NCI-H526 treated with DMSO at 0.1 percent for 48 hours (cell line): ENCODE data around the gene BORCS6.
"Not testable (repeated sequence)": the region's sequence is repeated elsewhere in the genome, so short reads cannot be mapped to it uniquely, and the experiment has no call there.

ENCODE experiments used
- DNase-seq: peaks from one replicate; lab custom pipeline; 2025; lab: John Stamatoyannopoulos, UW

Gene BORCS6

DNA sequence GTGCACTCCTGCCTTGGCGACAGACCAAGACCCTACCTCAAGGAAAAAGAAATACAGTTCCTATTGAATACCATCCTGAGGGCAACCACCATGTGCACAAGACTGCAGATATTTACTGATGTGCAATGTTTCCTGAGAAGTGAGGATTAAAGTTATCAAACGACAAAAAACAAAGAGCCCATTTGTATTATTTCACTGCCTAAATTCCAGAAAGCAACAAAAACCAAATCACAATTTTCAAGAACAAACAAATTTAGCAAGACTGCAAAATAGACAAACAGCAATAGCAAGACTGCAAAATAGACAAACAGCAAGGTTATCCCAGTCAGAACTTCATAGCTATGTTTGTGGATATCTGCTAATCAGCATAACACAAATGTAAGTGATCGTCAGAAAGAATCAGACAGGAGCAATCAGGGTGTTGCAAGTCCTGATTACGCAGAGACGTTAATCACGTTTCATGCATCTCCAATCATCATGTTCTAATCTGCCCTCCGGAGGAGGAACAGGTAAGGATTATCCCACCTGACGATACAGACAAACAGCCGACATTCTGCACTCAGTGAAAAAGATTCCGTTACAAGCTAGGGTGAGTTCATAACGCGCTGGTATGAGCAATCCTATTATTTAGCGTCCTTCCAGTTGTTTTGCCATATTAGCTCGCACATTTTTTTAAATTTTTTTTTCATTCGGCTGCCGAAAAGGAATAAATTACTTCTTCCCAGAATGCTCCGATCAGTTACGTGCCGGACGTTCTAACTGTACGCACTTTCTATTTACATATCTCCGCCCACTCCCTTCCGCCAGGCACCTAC is 16.7 kb downstream of the BORCS6 start:
- DNase-seq, result peak; percentile 92

DNA sequence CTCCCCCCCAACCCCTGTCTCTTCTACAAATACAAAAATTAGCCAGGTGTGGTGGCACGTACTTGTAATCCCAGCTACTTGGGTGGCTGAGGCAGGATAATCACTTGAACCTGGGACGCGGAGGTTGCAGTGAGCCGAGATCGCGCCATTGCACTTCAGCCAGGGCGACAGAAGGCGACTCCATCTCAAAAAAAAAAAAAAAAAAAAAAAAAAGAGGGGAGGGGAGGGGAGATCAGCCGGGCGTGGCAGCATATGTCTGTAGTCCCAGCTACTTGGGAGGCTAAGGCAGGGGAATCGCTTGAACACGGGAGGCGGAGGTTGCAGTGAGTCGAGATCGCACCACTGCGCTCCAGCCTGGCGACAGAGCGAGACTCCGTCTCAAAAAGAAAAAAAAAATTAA is 19.8 kb downstream of the BORCS6 start:
- not testable (repeated sequence) for DNase-seq

DNA sequence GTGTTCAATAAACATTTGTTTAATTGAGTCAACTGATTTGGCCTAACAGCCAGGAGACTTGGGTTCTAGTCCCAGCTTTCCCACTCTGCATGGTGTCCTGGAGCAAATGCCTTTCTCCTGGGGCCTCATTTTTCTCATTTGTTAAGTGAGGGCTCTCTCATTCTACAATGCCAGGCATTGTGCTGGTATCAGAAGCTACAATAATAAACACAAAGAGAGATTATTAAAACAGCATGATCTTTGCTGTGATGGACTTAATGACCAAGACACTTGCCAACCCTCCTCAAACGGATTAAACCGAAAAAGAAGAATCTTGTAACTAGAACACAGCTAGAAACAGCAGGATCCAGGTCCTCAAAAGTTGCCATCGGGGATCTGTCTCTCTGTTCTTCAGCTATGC is 22.5 kb downstream of the BORCS6 start:
- DNase-seq, result no peak

DNA sequence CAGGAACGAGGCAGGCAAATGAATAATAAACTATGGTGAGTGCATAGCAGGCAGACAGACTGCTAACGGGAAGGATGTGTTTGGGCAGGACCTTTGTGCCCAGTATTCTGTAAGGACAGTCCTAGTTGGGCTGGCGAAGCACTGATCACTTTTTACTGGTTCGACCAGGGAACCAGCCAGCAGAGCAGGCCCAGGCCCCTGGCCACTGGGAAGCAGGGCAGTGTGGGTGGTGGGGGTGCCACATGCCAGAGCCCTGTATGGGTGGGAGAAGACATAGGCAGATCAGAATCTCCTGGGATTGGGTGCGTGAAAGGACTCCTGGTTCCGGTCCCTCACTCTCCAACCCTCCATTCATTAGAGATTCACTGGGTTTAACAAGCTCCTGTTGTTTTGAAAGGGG is 23.2 kb downstream of the BORCS6 start:
- DNase-seq, result no peak

DNA sequence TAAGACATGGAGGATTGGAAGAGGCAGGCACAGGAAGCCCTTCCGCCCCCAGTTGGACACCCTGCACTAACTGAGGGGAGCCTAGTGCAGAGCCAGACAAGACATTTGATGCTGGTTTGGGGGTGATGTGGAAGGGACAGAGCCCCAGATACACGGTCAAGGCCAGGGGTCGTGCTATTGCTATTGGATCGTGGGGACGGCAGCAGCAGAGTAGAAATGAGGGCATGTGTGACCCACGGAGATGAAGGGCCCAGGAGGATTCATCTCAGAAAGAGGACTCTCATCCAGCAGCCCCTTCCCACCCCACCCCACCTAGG is 25.2 kb downstream of the BORCS6 start:
- no peak for DNase-seq

DNA sequence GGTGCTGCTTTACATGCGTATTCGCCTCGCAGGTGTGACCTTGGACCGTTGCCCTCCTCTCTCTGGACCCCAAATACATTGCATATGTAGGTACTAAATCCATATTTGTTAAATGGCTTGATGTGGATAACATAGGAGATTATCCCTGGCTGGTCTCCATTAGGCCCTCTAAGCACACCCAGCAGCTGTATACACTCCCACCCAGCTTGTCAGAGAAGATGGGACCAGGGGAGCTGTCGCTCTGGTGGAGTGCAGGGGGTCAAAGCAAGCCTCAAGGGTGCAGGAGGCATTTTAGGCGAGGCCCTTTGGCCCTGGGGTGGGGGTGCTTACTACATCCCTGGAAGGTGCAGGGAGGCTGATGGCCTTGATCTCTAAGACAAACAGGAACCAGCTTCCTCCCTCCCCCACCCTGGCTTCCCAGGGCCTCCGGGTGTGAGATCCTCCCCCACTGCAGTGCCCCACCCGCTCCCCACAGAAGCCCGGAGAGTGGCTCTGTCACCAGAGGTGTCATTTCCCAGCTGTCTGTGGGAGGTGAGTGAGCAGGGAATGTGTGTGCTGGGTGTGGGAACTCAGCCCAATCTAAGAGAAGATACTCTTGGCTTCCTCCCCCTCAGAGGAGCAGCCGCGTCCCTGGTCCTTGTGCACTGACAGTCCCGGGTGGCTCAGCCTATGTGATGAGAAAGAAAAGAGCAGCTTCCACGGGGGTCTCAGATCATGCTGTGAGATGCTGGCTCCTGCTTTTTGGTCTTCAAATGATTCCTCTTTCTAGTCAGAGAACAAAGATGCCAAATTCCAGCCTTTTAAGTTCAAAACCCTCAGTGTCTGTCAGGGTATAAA is 25.8 kb downstream of the BORCS6 start:
- DNase-seq, result no peak

DNA sequence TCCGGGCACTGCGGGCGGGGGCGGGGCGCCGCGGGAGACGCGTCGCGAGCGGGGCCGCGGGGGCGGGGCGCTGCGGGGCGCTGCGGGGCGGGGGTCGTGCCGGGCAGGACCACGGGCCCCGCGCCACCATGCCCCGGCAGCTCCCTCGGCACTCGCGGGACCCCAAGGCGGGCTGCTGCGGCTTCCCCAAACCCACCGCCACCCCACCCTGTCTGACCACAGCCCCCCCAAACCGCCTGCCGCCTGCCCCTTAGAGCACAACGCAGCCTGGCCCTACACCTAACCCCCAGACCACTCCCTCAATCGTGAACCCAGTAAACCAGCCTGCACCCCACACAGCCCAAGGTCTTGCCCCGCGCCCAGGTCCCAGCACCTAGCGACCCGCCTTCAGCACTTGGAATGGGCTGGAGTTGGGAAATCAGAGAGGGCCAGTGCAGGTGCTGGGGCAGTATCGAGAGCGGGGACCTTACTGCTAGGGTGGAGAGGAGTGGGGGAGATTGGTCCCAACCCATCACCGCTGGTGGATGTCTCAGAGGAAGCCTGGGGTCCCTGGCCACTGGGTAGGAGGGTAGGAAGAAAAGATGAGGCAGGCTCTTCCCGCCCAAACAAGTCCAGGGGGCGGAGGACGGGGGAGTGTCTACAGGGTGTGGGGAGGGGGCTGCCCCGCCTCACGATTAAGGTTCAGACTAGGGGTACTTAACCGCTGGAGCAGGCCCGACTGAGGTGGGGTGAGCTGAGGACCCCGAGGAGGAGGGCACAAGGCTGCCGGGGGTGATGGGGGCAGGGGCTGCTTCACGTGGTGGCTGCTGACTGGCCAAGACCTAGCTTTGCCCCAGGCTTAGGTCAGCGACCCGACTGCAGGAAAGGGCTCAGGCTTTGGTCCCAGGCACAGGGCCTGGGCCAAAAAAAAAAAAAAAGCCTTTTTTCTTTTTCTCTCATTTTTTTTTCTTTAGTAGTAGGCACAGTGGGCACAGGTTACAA is 26.7 kb downstream of the BORCS6 start:
- DNase-seq, result no peak

DNA sequence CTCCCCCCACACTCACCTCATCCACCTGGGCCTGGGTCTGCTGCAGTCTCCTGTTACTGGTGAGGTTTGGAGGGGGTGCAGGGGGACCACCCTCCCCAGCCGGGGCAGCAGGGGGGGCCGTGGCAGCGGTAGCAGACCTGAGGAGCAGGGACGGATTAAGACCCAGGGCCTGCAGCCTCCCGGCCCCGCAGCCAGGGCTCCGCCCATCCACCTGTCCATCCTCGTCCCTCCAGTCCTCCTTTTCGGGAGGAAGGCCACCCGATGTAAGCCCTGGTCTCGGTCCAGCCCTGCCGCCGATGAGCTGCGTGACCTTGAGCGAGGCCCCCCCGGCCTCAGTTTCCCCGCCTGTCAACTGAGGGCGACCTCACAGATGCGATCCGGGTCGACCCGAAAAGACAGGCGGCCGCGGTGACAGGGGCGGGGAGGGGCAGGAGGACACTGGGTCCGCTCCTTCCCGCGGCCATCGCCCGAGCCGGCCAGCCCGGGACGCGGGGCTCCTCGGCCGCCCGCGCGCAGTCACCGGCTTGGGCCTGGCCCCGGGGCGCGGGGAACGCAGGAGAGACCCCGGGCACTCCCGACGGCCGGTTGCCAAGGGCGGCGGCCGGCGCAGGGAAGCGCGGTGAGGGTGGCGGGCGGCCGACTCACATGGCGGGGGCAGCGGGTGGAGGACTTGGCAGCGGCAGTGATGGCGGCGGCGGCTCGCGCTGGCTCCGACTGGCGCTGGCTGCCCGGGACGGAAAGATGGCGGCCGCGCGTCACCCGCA is 27.6 kb downstream of the BORCS6 start, which contains the start of gene VAMP2:
Gene VAMP2 (minus strand): TSS at position 716 of the 764 bp plus-strand sequence. CDS start 69 bp downstream, at position 647.
- no peak for DNase-seq

DNA sequence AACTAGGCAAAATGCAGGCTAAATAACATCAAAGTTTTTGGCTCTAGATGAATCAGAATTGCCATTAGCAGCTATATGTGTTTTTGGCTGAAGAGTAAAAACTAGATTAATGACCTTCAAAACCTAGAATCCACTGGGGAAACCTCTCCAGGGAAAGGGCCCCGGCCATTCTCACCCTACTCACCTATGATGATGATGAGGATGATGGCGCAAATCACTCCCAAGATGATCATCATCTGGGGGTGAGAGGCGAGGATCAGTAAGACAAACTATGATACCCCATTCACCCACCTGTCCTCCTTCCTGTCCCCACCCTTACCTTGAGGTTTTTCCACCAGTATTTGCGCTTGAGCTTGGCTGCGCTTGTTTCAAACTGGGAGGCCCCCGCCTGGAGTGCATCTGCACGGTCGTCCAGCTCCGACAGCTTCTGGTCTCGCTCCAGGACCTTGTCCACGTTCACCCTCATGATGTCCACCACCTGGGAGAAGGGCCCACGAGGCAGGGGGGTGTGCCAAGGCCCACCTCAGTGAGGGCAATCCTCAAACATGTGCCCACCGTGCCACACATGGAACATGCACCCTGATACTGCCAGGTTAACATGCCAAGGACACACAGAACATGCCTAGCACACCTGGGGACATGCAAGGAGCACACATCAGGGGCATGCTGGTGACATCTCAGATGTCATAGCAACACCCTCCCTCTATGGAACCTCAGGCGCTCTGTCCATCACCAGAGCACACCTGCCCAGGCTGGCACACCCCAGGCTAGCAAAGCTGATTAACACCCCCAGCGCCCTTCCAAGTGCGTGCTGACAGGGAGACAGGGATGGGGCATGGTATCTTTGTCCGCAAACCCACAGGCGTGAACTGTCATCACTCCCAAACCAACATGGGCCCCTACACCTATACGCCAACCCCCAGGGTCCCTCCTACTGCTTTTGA is 28.4 kb downstream of the BORCS6 start:
- DNase-seq, result no peak

DNA sequence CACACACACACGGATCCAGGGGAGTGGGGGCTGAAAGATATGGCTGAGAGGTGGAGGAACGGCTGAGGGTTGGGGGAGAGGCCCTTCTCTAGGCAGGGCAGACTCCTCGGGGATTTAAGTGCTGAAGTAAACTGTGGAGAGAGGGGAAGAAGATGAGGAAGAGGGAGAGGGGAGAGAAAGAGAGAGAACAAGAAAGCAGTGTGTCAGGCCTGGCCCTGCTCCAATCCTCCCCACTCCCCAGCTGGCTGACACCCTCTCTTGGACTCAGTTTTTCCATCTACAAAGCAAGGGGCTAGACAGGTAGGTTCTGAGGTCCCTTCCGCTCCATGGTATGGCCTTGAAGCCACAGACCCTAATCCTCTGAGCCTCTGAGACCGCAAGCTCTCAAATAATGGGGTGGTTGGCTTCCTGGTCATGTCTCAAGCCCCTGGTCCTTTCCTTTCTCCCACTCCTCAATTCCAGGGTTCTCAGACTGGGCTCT is 29.2 kb downstream of the BORCS6 start:
- no peak for DNase-seq

DNA sequence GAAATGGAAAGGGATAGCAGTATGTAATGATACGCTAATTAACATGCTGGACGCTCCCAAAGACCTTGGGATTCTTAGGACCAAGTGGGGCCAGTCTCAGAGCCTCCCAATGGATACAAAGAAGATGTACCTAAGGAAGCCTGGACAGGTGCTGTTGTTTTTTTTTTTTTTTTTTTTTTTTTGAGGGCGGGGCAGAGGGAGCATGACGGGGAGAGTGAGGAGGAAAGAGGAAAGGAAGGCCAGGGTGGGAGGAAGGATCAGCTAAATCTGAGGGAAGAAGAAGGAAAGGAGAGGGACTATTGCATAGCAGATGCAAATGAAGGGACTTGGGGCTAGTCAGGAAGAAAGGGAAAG is 29.8 kb downstream of the BORCS6 start:
- no peak for DNase-seq

DNA sequence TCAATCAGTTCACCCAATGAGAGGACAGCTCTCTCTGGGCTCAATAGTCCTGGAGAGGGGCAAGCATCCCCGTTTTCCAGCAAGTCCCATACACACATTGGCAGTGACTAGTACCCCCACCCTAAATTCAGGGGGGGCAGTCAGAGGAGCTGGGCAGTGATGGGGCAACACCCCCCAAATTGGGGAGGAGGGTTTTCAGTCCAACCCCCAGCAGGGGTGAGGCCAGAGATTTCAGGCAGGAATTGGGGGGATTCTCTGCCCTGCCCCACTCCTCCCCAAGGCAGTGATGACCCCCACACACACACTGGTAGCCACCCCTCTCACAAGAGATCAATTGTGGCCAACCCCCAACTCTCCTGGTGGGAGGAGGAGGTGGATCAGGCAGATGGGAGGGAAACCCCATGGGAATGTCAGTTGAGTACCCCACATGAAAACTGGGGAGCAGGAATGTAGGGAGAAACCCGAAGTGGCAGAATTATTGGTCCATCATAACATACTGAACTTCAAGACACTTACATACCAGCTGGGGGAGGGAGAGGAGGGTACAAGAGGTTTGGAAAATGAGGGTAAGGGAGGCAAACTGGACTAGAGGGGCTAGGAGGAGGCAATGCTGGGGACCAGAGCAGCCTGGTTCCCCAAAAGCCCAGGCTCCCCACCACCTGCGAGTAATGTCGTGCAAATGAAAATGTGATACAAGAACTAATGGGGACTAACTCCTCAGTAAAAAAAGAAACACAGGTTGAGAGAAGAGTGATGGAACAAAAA is 30.3 kb downstream of the BORCS6 start:
- DNase-seq, result no peak

DNA sequence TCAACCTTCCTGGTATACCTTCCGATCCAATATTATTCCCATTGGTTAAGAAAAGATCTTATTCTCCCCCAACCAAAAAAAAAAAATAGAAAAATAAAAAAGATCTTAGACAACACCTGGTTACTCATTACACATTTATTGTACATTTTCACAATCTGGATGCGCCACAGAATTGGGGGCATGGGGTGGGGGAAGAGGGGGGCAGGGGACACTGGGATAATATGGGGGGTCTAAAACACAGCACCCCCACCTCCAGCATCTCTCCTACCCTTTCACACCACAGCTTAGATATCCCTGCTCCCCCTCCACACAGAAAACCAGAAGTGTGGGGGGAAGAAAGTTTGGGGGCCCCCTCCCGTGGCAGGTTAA is 31.0 kb downstream of the BORCS6 start:
- no peak for DNase-seq

DNA sequence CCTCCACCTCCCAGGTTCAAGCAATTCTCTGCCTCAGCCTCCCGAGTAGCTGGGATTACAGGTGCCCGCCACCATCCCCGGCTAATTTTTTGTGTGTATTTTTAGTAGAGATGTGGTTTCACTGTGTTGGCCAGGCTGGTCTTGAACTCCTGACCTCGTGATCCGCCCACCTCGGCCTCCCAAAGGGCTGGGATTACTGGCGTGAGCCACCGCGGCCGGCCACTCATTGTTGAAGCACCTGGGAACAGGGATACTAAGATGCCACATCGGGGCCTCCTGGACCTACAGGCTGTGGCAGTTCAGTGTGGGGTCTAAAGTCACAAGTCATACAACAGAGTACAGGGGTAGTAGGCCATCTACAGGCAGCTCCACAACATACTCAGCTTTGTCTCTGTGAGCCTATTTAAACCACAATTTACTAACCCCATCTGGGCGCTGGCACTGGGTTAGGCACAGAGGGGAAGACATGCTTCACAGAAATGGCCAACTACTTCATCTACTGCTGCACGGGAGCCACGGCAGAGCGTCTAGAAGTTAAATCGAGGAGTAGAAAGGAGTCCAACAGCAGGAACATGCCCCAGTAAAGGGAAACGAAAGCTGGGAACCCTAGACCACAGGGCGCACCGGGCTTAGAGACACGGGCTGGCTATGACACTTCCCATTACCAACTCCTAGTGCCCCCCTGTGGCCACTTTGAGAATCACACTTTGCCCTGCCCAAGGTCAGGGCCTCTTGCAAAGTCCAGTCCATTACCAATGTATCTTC is 31.5 kb downstream of the BORCS6 start:
- peak; percentile 15 for DNase-seq

DNA sequence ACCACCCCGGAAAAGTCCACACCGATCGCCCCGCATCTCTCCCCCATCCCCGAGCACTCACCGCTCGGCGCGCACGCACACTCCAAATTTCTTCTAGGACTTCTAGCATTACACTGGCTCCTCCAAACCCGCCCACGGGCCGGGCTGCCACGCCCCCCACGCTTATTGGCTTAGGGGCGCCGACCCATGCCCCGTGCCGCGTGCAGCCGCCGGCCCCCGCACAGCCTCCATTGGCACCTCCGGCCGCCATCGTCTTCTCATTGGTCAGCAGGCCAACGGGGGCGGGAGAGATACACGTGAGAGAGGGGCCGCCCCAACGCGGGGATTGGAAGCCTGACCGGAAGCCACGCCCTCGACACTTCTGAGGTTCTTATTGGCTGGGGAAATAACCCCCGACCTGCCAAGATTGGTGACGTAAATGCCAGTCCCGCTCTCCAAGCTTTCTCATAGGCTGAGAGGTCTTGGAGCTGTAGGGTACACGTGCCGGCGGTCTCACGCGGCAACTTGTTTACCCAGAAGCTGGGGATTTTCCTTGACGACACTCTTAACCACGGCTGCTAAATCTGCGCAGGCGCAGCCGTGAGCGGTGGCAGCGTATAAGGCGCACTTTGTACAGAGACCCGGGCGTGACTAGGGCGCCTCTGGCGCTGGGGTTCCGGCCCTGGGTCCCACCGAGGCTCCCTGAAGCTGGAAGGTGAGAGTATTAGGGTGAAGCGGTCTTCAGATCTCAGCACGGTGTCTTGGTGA is 33.6 kb downstream of the BORCS6 start:
- DNase-seq, result peak; percentile 96

DNA sequence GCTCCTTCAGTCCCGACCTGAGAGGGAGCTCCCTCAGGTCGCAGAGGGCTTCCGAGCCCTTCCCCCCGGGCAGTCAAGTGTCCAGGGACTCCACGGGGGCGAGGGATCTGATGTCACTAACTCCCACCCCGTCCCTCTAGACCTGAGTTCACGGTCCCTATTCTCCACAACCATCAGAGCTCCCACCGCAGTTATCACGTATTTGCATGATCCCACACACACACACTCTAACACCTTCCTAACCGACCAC is 34.1 kb downstream of the BORCS6 start:
- DNase-seq, result no peak

DNA sequence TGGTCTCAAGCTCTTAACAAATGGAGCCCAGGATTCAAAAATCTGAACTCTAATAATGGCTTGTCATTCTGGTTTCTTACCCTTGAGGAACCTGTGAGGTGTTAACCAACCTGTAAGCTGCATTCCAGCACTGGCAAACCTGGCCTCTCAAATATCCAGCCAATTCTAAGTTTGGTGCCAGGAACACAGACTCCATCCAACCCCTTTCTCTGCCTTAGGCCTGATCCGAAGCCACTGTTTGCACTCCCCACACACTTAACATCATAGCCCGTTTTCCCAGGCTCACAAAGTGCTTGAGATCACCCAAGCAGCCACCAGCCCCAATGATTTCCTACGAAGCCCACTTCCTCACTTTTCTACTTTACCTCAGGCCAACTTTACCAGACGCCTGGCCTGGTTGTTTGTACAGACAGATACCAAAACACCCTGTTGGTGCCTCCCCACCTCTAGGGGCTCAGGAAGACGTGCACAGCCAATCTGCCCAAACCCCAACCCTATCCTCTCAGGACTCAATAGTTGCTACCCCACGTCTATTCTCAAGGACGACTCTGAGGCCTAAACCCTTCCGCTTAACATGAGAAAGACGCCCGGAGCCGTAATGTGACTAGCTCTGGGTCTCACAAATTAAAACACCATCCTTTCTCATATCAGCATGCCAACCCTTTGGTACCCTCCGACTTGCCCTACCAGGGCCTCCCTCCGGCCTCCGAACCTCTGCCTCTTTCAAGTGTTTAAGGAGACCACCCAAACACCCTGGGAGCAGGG is 34.6 kb downstream of the BORCS6 start:
- DNase-seq, result no peak
